ENCODE measurements around the gene TRIM17.

Gene TRIM17, protein sequence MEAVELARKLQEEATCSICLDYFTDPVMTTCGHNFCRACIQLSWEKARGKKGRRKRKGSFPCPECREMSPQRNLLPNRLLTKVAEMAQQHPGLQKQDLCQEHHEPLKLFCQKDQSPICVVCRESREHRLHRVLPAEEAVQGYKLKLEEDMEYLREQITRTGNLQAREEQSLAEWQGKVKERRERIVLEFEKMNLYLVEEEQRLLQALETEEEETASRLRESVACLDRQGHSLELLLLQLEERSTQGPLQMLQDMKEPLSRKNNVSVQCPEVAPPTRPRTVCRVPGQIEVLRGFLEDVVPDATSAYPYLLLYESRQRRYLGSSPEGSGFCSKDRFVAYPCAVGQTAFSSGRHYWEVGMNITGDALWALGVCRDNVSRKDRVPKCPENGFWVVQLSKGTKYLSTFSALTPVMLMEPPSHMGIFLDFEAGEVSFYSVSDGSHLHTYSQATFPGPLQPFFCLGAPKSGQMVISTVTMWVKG

DNA sequence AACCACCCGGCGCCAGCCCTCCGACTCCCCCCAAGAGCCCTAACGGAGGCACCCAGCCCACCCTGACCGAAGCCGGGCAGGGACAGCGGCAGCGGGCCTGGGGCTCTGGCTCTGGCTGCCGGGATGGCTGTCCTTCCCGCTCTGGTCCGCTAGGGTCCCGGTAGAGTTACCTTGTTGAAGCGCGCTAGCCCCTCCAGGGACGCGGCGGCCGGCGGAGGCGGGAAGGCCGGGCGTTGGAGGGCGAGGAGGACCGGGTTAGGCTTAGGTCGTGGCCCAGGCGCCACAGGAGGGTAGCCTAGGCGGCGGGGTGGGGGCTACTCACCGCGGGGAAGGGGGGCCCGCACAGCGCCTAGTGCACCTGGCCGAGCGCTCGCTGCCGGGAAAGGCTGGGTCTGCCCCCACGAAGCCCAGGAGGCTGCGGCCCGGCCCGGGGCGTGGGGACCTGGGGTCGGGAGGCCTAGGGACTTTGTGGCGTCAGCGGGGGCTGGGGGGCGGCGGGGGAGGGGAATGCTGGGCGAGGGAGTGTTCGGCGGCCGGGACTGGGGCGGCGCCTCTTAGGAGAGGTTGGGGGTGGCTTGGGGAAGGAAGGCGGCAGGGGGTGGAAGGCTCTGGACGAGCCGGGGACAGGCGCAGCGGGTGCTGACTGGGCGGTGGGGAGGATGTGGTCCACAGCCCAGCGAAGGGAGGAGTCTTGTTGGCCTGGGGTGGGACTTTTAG, at the start of gene TRIM17:
Gene TRIM17, minus strand, starts transcription at position 645 of the 717 bp plus-strand sequence. CDS start 1,789 bp downstream, outside the sequence.
- peak in 1 of 2 donors; percentile 17 for DNase-seq (ENCODE audit: low read depth in 2 of 2)

DNA sequence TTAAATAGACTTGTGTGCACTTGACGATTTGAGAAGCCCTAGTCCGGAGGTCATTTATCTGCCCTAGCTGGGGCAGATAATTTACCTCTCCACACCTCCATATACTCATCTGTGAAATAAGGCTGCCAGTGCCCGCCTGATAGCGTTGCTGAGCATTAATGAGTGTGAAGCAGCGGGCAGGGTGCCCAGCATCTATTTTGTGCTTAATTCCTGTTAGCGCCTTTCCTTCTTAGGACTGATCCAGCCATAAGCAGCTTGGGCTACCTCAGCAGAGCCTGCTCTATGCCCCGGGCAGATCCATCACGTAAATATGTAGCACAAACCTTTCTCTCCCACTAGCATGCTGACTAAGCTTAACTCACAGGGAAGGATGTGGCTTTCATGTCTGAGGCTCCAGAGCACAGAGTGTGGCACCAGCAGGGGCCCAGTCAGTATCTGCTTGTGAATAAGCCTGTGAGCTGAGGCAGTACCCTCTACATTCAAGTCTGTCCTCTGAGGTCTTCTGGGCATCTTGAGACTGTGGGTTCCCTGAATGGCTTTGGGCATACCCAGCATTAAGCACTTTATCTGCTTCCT, 49.0 kb upstream of the TRIM17 start:
- DNase-seq (ENCODE audit: low read depth in 2 of 2), result no peak

DNA sequence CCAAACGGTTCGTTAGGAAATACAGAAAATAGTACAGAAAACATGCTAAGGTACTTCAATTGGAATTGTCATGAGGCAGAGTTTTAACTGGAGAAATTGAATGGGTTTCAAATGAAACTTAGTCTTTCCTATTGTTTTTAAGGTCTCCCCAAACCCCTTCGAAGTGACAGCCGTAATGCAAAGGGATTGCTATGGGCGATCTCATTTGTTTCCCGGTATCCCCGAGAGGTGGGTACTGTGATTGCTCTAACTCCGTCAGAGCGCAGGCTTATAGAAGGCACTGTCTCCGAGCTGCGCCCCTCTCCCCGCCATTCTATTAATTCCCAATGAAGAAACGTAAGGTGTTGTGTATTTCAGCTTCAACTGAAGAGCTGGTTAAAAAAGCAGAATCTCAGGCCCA, 48.5 kb upstream of the TRIM17 start:
- DNase-seq (ENCODE audit: low read depth in 2 of 2), result no peak

DNA sequence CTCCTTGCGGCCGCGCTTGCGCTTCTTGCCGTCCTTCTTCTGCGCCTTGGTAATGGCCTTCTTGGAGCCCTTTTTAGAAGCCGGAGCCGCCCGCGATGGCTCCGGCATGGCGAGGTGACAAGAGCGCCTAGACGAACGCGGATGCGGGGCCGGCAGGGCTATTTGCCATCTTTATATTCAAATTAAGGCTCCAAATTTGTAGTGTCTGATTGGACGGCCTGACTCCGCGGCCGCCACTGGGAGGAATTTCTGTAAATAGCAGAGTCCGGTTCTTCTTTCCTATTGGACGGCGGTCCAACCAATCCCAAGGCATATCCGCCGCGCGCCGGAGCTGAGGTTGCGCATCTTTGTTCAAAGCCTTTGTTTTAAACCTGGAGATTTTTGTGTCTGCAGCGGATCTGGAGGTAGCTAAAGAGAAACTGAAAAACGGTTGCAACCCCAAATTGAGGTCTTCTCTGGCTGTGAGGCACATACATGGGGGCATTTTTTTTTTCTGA, 47.9 kb upstream of the TRIM17 start:
- DNase-seq (ENCODE audit: low read depth in 2 of 2), result peak; percentile 74 to 76

DNA sequence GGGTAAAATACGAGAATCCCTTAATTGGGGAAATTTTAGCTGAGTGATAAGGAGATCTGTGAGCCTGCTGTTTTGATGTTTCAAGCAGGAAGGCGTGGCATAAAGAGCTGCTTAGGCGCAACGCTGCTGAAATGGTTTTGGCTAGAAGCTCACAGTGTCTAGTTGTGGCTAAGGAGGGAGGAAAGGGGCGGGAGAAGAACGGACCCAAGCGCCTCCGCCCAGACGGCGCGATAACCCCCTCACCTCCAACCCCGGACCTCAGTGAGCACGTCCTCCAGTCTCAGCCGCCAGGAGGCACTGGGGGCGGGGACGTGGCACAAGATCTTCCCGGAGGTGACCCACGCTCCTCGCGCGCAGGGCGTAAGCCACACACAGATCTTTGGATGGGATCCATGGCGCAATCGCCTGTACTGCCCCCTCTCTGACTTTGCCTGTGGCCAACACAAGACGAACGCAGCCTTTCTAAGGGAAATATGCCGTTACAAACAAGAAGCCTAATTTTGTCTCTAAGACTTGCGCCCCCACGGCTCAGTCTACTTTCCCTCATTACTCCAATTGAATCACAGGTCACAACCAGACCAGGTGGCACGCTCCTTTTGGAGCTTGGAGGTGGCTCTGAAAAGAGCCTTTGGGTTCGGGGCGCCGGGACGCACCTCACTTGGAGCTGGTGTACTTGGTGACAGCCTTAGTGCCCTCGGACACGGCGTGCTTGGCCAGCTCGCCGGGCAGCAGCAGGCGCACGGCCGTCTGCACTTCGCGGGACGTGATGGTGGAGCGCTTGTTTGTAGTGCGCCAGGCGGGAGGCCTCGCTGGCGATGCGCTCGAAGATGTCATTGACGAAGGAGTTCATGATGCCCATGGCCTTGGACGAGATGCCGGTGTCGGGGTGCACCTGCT, 47.1 kb upstream of the TRIM17 start:
- peak in 1 of 2 donors; percentile 33 for DNase-seq (ENCODE audit: low read depth in 2 of 2)

DNA sequence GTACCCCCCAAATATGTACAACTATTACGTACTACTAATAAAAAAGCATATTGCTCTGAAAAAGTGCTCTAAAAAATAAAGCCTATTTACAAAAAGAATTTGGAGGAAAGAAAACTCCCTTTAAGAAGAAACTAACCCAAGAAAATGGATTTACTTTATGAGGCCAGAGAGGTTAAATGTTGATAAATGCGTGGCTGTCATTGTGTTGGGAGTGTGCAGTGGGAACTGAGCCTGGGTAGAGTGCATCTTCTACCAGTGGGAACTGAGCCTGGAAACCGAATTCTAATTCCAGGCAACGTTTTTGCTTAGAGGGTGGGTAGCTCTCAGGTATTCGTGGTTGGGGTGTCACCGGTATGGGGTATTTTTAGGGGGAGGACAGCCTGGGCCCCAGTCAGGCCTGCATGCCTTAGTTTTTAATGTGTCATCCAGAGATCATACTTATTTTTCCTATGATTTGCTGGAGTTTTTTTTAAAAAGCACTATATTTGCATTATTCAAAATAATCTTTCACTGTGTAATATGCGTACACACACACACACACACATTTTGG, 46.4 kb upstream of the TRIM17 start:
- DNase-seq (ENCODE audit: low read depth in 2 of 2), result no peak

DNA sequence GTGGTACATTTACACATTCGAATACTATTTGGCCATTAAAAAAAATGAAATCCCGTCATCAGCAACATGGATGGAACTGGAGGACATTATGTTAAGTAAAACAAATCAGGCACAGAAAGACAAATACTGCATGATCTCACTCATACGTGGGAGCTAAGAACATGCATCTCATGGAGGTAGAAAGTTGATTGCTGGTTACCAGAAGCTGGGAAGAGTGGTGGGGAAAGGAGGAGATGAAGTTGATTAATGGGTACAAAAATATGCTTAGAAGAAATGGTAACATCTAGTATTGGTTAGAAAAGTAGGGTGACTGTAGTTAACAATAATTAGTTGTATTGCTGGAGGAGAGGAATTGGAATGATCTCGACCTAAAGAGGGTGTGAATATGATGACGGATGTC, 45.9 kb upstream of the TRIM17 start:
- no peak for DNase-seq (ENCODE audit: low read depth in 2 of 2)

DNA sequence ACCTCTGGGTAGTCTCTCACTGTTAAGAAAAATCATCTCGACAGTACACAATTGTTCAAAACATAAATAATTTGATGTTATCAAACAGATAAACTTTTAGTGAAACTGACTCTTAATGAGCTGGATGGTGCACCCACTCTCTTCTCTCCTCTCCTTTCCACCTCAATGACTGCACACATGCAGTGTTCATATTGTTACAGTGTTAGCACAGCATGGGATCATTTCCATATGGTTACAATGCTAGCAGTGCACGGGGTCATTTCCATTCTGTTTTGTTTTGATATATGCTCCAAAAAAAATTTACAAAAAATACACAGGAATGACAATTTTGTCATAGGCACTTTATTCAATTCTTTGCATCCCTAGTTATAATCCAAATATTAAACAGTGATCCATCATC, 44.2 kb upstream of the TRIM17 start:
- no peak for DNase-seq (ENCODE audit: low read depth in 2 of 2)

DNA sequence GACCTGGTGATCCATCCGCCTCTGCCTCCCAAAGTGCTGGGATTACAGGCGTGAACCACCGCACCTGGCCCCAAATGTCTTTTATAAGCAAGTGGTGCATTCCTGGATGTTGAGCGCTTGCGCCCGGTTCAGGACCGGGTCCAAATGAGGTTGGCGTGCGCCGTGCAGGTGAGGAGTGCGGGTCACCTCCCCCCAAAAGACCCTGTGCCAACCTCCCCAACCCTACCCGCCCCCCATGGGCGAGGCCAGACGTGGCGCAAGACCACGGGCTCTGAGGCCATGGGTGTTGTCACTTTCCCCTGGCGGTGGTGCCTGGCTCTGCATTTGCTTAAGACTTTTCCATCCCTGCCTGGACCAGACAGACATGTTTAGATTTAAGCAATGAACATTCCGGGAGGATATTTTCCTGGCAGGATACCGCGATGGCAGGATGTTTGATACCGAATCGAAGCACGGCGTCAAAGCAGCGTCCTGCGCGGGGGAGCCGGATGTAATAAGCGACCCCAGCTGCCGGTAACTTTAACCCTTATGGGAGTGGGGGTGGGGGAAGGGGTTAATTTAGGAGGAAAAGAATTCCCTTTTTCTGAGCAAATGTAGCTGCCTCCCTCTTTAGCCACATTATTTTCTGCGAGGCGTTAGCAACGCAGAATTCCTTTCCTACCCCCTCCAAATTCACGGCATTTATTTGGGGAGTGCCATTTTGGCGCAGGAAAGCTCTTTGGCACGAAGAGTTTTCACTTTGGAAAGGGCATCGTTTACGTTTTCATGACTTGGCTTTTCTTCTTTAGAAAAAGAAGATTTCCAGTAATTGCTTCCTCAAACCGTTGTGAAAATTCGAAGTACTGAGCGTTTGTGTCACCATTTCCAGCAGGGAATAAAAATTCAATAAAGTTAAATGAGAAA, 42.7 kb upstream of the TRIM17 start:
- peak in 1 of 2 donors; percentile 31 for DNase-seq (ENCODE audit: low read depth in 2 of 2)

DNA sequence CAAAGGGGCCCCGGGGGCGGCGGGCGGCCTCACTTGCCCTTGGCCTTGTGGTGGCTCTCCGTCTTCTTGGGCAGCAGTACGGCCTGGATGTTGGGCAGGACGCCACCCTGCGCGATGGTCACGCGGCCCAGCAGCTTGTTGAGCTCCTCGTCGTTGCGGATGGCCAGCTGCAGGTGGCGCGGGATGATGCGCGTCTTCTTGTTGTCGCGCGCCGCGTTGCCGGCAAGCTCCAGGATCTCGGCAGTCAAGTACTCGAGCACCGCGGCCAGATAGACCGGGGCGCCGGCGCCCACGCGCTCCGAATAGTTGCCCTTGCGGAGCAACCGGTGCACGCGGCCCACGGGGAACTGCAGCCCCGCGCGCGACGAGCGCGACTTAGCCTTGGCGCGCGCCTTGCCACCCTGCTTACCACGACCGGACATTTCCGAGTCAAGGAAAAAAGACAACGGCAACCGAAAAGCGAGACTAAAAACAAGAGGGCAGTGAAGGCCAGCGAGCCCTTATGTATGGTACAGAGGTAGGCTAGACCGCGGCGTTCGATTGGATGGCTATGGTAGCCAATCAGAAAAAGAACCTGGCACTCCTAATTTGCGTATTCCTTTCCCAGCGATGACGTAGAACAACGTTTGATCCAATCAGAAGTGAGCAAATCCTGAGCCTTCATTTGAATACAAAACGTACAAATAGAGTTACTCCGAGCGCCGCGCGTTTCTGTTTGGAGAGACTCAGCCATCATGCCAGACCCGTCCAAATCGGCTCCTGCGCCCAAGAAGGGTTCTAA, 40.9 kb upstream of the TRIM17 start:
- peak; percentile 76 to 82 for DNase-seq (ENCODE audit: low read depth in 2 of 2)

DNA sequence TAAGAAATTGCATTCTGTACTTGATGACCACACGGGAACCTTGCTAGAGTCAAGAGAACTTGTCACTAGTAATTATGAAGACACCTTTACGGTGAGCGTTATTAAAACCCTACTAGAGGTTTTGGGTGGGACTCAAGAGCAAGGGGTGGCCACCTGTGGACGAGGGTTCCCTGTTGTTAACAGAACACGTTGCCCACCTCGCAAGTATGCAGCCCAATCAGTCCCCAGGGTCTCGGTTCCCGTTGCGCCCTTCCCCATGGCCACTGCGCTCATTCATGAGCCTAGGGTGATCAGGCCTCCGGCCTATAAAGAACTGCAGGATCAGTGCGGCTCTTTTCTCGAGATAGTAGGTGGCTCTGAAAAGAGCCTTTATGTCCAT, 40.3 kb upstream of the TRIM17 start:
- no peak for DNase-seq (ENCODE audit: low read depth in 2 of 2)

DNA sequence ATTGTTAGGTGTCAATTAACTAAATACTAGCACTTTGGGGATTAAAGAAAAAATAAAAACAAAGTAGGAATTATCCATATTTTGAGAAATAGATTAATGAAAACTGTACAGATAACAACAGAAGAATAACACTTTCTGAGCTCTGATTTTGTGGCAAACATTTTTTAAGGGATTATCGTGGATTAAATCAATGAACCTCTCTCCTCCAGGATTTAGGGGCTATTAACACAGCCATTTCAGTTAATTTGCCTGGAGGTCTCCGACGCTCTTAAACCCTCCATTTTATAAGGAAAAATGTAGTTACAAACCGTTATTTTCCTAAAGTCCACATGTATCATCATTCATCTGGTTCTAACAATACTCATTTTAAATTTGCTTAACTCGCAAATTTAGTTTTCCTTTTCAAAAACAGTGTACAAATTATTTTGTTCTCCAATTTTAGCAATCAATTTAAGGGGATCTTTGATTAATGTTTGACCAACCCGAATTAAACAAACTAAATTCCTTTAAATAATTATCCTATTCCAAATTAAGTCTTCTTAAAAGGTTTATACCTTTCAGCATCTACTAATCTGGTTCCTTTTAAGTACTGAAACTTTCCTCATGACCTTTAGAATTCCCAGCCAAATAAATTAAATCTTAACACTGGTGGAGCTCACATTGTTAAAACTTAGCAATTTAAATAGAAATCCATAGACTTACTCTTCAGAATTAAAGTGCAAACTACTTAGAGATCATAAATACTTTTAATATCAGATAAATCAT, 39.8 kb upstream of the TRIM17 start:
- DNase-seq (ENCODE audit: low read depth in 2 of 2), result no peak

DNA sequence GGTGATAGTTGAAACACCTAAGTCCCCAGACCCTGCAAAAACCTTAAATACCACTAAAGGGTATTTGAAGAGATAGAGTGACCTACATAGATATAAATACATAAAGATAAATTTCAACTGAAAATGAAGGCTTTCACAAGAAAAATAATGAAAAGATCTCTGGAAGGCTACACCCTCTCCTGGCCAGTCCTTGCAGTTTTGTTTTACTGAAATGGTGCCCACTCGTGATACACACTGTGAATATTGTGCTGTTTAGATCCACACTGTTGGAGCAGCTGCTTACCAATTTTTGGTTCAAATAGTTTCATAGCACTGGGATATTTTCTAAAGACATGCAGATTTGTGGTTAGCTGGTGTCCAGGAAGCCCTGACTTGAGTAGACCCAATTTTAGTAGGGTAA, 39.1 kb upstream of the TRIM17 start:
- DNase-seq (ENCODE audit: low read depth in 2 of 2), result no peak

DNA sequence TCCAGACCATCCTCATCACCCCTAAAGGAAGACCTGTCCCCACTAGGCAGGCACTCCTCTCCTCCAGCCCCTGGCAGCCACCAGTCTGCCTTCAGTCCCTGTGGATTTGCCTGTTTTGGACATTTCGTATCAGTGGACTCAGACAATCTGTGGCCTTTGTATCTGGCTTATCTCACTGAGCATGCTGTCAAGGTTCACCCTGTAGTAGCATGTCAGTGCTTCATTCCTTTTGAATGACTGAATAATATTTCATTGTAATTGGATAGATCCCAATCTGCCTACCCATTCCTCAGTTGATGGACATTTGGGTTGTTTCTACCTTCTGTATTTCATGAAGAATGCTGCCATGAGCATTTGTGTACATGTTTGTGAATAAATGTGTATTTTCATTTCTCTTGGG, 37.6 kb upstream of the TRIM17 start:
- DNase-seq (ENCODE audit: low read depth in 2 of 2), result no peak

DNA sequence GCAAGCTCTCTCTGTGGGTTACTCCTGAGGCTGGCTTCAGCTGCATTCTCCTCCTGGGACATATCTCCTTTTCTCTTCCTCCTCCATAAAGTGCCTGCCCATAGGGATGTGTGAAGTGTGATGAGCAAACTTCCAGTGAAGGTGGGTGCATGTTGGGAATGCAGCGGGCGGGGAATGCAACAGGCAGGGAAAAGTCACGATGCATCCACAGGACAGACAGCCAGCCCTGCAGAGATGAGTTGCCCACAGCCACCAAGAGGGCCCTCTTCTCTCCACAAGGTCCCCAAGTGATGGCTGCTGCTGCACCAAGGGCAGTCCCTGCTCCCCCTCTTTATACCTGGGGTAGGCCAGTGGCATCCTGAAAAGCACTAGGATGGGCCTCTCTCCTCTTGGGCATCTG, 37.0 kb upstream of the TRIM17 start:
- no peak for DNase-seq (ENCODE audit: low read depth in 2 of 2)

DNA sequence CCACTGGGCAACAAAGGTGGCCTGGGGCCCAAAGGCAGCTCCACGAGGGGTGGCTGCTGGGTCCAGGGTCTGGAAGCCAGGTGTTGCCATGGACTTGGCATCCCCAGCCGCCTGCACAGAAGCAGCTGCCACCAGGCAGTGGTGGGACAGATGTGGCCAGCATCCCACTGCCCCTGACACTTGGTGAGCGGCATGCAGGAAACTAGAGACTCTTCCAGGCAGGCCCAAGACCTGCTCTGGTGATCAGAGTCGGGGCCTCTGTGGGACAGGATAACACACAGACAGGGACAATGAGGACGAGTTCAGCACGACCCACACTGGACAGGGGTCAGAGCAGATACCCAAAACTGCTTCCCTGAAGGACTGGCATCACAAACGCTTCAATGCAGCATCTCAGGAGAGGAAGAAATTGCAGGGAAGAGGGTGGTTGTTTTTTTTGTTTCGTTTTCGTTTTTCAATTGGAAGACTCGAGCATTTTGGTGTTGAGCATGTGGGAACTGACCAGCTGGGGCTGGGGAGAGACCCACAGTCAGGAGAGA, 36.4 kb upstream of the TRIM17 start:
- DNase-seq (ENCODE audit: low read depth in 2 of 2), result no peak

DNA sequence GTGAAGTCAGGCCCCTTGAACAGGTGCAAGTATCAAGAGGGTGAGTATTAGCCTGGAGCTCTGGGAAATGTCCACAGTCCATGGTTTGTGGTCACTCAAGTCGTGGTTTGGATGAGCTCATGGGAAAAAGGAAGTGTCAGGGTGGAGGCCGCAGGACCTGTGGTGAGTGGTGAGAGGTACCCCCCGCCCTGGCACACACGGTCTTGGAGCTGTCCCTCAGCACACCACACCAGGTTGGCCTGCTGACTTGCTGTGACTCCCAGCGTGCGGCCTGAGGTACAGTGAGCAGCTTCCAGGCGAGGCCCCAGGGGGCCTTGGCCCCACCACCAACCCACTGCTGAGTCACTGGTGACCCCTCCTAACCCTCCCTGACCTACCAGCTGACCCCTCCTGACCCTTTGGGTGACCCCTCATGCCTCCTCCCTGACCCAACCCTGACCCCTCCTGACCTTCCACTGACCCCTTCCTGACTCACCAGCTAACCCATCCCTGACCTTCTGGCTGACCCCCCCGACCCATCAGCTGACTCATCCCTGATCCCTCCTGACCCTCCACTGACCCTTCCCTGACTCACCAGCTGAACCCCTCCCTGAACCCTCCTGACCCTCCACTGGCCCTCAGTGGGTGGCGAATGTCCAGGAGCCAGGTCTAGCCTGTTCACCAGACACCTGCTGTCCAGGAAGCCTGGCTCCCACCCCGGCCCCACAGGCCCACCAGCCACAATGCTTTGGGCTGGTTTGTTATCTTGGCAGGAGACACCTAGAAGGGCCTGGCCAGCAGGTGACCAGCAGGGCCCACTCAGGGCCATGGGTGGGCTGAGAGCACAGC, 35.7 kb upstream of the TRIM17 start:
- no peak for DNase-seq (ENCODE audit: low read depth in 2 of 2)

Data from stimulated activated CD8-positive, alpha-beta memory T cell treated with anti-CD3 and anti-CD28 coated beads, Interleukin-7, amount 100 ng/mL, for 4 hours (primary cell).